ENCODE results near the gene LHPP.

LHPP gene

DNA sequence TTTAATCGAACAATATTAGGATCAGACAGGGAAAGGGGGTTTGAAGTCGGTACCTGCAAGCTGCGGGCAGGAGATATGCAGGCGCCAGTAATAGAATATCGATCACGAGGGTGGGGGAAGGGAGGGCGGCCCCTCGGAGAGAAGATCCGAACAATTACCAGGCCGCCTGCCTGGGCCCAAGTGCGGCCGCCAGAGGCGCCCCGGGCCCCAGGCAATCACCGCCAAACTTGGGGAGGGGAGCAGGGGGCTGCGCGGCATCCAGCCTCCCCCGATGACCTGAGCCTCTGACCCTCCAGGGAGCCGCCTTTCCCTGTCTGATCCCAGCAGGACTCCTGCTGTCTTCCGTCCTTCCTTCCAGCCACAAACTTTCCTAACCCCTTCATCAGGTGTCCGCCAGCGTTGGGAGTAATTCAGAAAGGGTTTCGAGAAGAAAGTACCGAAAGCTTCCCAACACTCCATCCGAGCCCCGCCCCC lies 12.9 kb upstream of the LHPP start:
- Histone ChIP-seq H3K27me3 (ENCODE audit: insufficient read depth, insufficient read length) (no peaks in the 10 kb centered on the region), H3K9ac (ENCODE audit: insufficient read length, low read depth) (peak overlapping the region; percentile 95), H3K36me3 (ENCODE audit: insufficient read depth, insufficient read length, low read length) (peaks cover 9% of the 10 kb centered on the region), H3K4me1 (ENCODE audit: insufficient read depth, insufficient read length) (no peaks in the 10 kb centered on the region), H3K9me3 (ENCODE audit: insufficient read depth, low read length) (no peaks in the 10 kb centered on the region), H3K4me3 (ENCODE audit: insufficient read length, low read depth) (peak overlapping the region; percentile 82)
- DNase-seq (ENCODE audit: low read depth, low spot score) = no peak
- TF ChIP-seq YY1 (IDR thresholded peaks at IDR 0.05; ENCODE audit: insufficient read depth, insufficient read length) (no peak), ZNF274 (IDR thresholded peaks at IDR 0.05; ENCODE audit: low read depth, low read length) (no peak), SUZ12 (IDR thresholded peaks at IDR 0.05; ENCODE audit: extremely low read depth, insufficient read depth, insufficient read length) (no peak)

DNA sequence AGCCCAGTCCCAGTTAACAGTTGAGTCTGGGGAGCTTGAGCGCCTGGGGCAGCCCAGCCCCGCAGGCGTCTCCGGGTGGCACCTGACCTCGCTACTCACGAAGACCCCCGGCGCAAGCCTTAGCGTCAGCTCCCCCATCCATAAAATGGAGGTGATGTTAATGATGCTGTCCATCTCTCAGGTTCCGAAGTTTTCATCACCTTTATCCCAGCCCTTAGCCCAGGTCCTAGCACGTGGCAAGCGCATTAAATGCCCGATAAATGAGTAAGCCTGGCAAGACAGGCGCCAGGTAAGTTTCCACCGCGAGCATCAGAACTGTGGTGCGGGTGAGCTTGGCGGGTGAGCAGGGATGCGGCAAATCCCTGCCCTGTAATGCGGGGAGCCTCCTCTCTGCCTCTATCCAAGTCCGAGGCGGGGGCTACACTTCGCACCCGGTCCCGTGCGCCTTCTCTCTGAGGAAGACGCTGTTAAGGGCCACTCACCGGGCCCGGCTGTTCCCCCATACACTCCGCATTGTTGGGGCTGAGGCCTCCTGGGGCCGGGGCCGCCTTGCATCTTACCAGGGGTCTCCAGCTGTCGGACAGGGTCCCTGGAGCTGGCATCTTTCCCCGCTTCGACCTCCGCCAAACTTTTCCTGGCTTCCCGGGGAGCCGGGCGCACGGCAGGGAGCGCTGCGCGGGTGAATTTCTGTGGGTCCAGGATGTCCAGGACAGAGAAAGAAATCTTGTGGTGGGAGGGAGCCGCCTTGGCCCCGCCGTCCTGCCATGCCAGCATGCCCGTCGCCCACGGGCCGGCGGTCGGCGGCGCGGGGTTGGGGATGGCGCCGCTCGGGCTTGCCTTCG lies 12.2 kb upstream of the LHPP start:
- peak overlapping the region; percentile 95 for H3K9ac ChIP-seq (ENCODE audit: insufficient read length, low read depth)
- H3K9me3 ChIP-seq (ENCODE audit: insufficient read depth, low read length) = no peaks in the 10 kb centered on the region
- H3K4me1 ChIP-seq (ENCODE audit: insufficient read depth, insufficient read length) = no peaks in the 10 kb centered on the region
- H3K4me3 ChIP-seq (ENCODE audit: insufficient read length, low read depth) = peak overlapping the region; percentile 82
- DNase-seq (ENCODE audit: low read depth, low spot score) = no peak
- peaks cover 9% of the 10 kb centered on the region for H3K36me3 ChIP-seq (ENCODE audit: insufficient read depth, insufficient read length, low read length)
- no peaks in the 10 kb centered on the region for H3K27me3 ChIP-seq (ENCODE audit: insufficient read depth, insufficient read length)
- TF ChIP-seq ZNF274 (IDR thresholded peaks at IDR 0.05; ENCODE audit: low read depth, low read length) (no peak), SUZ12 (IDR thresholded peaks at IDR 0.05; ENCODE audit: extremely low read depth, insufficient read depth, insufficient read length) (no peak), YY1 (IDR thresholded peaks at IDR 0.05; ENCODE audit: insufficient read depth, insufficient read length) (no peak)

- H3K36me3 ChIP-seq (ENCODE audit: insufficient read depth, insufficient read length, low read length) = peaks cover 9% of the 10 kb centered on the region
- TF ChIP-seq YY1 (IDR thresholded peaks at IDR 0.05; ENCODE audit: insufficient read depth, insufficient read length) = no peak
- TF ChIP-seq SUZ12 (IDR thresholded peaks at IDR 0.05; ENCODE audit: extremely low read depth, insufficient read depth, insufficient read length) = no peak
- TF ChIP-seq ZNF274 (IDR thresholded peaks at IDR 0.05; ENCODE audit: low read depth, low read length) = no peak
- no peaks in the 10 kb centered on the region for H3K9me3 ChIP-seq (ENCODE audit: insufficient read depth, low read length)
- no peaks in the 10 kb centered on the region for H3K27me3 ChIP-seq (ENCODE audit: insufficient read depth, insufficient read length)
- no peak for DNase-seq (ENCODE audit: low read depth, low spot score)
- H3K9ac ChIP-seq (ENCODE audit: insufficient read length, low read depth) = peak within 1 kb of the TSS; percentile 95
- peak within 1 kb of the TSS; percentile 82 for H3K4me3 ChIP-seq (ENCODE audit: insufficient read length, low read depth)
- H3K4me1 ChIP-seq (ENCODE audit: insufficient read depth, insufficient read length) = no peaks in the 10 kb centered on the region
Measured at GRCh38 chr10:124450012-124450782, 11.4 kb upstream of the LHPP start, which contains the start of gene NKX1-2. NKX1-2 (minus strand) TSS chr10:124450035; CDS start chr10:124449943, 92 bp downstream.

- Histone ChIP-seq H3K4me1 (ENCODE audit: insufficient read depth, insufficient read length) (peaks cover 2% of the 10 kb centered on the region), H3K9ac (ENCODE audit: insufficient read length, low read depth) (peak overlapping the region; percentile 85), H3K27me3 (ENCODE audit: insufficient read depth, insufficient read length) (no peaks in the 10 kb centered on the region), H3K9me3 (ENCODE audit: insufficient read depth, low read length) (no peaks in the 10 kb centered on the region), H3K4me3 (ENCODE audit: insufficient read length, low read depth) (peak overlapping the region; percentile 55), H3K36me3 (ENCODE audit: insufficient read depth, insufficient read length, low read length) (peaks cover 9% of the 10 kb centered on the region)
- TF ChIP-seq ZNF274 (IDR thresholded peaks at IDR 0.05; ENCODE audit: low read depth, low read length) = no peak
- no peak for TF ChIP-seq SUZ12 (IDR thresholded peaks at IDR 0.05; ENCODE audit: extremely low read depth, insufficient read depth, insufficient read length)
- TF ChIP-seq YY1 (IDR thresholded peaks at IDR 0.05; ENCODE audit: insufficient read depth, insufficient read length) = no peak
- DNase-seq (ENCODE audit: low read depth, low spot score) = no peak
Measured at GRCh38 chr10:124450783-124451057, 10.9 kb upstream of the LHPP start.

GRCh38 chr10:124451276-124451675 lies 10.3 kb upstream of the LHPP start:
- Histone ChIP-seq H3K4me3 (ENCODE audit: insufficient read length, low read depth) (peak overlapping the region; percentile 55), H3K27me3 (ENCODE audit: insufficient read depth, insufficient read length) (no peaks in the 10 kb centered on the region), H3K36me3 (ENCODE audit: insufficient read depth, insufficient read length, low read length) (peaks cover 9% of the 10 kb centered on the region), H3K9ac (ENCODE audit: insufficient read length, low read depth) (peak overlapping the region; percentile 85), H3K9me3 (ENCODE audit: insufficient read depth, low read length) (no peaks in the 10 kb centered on the region), H3K4me1 (ENCODE audit: insufficient read depth, insufficient read length) (peaks cover 2% of the 10 kb centered on the region)
- TF ChIP-seq YY1 (IDR thresholded peaks at IDR 0.05; ENCODE audit: insufficient read depth, insufficient read length) = no peak
- no peak for DNase-seq (ENCODE audit: low read depth, low spot score)

DNA sequence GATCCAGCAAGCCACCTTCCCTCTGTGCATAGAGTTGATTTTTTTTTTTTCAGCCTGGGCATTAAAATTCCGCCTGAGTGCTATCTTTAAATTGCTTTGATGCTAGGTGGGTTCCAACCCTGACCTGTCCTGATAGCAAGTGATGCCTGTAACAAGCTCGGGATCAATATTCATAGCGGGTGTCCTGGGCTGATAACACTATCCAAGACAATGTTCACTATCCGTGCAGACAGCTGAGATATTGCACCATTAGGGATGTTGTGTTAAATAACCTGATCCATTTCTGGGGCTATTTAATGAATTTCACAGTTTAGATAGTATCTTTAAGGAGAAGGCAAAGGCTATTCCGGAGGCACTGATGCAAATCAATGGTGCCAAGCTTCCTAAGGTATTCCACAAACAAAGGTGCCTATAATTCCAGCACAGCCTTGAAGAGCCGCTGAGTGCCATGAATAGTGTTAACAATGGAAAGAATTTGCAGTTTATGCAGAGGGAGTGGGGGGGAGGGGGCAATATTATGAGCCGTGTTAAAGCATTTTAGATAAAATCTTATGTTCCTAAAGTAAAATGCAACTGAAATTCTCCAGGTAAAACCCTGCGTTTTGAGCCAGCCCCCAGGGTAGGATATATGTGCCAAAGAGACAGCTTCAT lies 7.5 kb upstream of the LHPP start:
- Histone ChIP-seq H3K27me3 (ENCODE audit: insufficient read depth, insufficient read length) (no peaks in the 10 kb centered on the region), H3K36me3 (ENCODE audit: insufficient read depth, insufficient read length, low read length) (no peaks in the 10 kb centered on the region), H3K4me3 (ENCODE audit: insufficient read length, low read depth) (no peak overlapping the region), H3K4me1 (ENCODE audit: insufficient read depth, insufficient read length) (peaks cover 6% of the 10 kb centered on the region), H3K9ac (ENCODE audit: insufficient read length, low read depth) (peak overlapping the region; percentile 29), H3K9me3 (ENCODE audit: insufficient read depth, low read length) (no peaks in the 10 kb centered on the region)
- TF ChIP-seq ZNF274 (IDR thresholded peaks at IDR 0.05; ENCODE audit: low read depth, low read length) (no peak), SUZ12 (IDR thresholded peaks at IDR 0.05; ENCODE audit: extremely low read depth, insufficient read depth, insufficient read length) (no peak), YY1 (IDR thresholded peaks at IDR 0.05; ENCODE audit: insufficient read depth, insufficient read length) (no peak)
- DNase-seq (ENCODE audit: low read depth, low spot score) = no peak

- Histone ChIP-seq H3K36me3 (ENCODE audit: insufficient read depth, insufficient read length, low read length) (no peaks in the 10 kb centered on the region), H3K9ac (ENCODE audit: insufficient read length, low read depth) (peak overlapping the region; percentile 50), H3K9me3 (ENCODE audit: insufficient read depth, low read length) (no peaks in the 10 kb centered on the region), H3K4me1 (ENCODE audit: insufficient read depth, insufficient read length) (peaks cover 14% of the 10 kb centered on the region), H3K27me3 (ENCODE audit: insufficient read depth, insufficient read length) (no peaks in the 10 kb centered on the region), H3K4me3 (ENCODE audit: insufficient read length, low read depth) (no peak overlapping the region)
- DNase-seq (ENCODE audit: low read depth, low spot score) = no peak
- TF ChIP-seq YY1 (IDR thresholded peaks at IDR 0.05; ENCODE audit: insufficient read depth, insufficient read length) (no peak), SUZ12 (IDR thresholded peaks at IDR 0.05; ENCODE audit: extremely low read depth, insufficient read depth, insufficient read length) (no peak), ZNF274 (IDR thresholded peaks at IDR 0.05; ENCODE audit: low read depth, low read length) (no peak)
Measured at GRCh38 chr10:124455441-124455840, 6.2 kb upstream of the LHPP start.
